ENCODE results near the gene MON1A.

The MON1A gene

DNA sequence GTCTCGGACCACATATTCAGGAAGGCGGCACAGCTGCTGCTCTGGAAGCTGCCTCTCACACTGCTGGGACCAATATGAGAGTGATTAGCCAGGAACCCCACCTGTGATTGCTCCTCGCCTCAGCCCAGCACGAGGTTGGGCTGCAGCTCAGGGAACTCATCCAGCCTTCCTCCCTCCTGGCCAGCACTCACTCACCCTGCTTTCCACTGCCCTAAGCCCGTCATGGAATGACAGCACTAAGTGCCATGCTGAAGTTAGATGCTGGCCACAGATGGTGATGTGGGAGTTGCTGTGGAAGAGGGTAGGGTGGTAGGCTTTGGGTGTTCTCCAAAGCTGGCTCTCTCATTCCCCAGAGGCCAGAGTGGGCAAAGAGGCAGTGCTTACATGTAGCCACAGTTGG is 33.3 kb downstream of the MON1A start:
- FAIRE-seq, result no peak
- no peak for DNase-seq (ENCODE audit: insufficient read length, low spot score)

DNA sequence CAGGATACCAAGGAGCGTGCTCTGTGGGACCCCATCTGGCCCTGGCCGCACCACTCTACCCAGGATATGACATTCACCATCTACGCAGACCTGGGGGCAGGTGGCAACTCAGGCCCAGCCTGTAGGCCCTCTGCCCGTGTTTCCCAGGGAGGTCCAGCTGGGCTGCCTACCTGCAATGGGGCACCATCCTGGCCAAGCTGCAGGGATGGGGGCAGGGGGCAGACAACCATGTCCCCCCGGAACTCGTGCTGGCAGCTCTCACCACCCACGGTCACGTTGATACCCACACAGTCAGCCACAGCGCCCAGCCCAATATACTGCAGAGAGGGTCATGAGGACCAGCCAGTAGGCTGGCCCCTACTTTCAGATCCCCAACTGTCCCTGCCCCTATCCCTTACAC is 33.8 kb downstream of the MON1A start:
- no peak for DNase-seq (ENCODE audit: insufficient read length, low spot score)
- FAIRE-seq, result no peak

DNA sequence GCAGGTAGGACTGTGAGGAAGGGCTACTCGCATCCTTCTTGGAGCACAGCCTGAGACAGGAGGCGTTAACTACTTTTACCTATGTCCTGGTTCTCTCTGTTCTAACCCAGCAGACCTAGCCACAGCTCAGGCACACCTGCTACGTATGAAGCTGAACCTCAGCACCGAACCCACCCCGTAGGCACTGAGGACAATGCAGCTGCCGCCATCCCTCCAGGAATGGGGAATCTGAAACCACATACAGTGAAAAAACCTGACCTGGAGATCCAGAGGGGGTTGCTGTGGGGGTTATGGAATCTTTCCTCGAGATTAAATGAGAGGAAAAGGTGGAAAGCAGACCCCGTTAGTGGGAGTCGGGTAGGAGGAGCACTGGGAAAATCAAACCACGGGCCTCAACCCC is 40.3 kb downstream of the MON1A start:
- no peak for DNase-seq (ENCODE audit: insufficient read length, low spot score)
- FAIRE-seq, result no peak

DNA sequence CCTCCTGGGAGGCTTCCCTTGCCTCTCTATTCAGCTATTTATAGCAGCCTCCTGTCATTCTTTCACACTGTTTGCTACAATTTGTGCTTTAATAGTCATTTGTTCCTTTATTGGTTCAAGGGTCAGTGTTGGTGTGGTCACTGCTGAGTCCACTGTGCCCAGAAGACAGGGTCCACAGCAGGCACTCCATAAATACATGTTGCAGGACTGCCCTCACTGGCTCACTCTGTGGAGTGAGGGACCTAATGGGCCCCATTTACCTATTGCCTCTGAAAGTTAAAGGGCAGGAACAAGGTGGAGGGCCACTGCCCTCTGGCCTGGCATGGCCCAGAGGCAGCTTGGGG is 42.7 kb downstream of the MON1A start:
- FAIRE-seq (no peak), DNase-seq (ENCODE audit: insufficient read length, low spot score) (no peak)

DNA sequence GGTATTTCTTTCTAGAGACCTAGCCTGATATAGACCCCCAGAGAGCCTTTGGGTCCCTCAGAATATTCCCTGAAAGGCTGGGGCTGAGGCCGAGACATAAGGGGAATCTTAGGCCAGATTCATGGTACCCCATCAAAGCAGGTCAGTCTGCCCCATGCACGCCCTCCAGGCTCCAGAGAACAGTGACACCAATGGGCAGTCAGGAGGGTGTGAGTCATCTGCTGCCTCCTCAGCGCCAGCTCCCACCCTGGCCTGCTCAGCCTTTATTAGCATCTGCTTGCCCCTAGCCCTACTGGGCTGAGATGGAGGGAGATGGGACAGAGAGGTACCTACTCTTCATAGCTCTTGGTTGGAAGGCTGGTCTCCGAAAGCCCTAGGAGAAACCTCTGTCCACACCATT is 45.6 kb downstream of the MON1A start:
- DNase-seq (ENCODE audit: insufficient read length, low spot score), result no peak
- FAIRE-seq, result no peak

DNA sequence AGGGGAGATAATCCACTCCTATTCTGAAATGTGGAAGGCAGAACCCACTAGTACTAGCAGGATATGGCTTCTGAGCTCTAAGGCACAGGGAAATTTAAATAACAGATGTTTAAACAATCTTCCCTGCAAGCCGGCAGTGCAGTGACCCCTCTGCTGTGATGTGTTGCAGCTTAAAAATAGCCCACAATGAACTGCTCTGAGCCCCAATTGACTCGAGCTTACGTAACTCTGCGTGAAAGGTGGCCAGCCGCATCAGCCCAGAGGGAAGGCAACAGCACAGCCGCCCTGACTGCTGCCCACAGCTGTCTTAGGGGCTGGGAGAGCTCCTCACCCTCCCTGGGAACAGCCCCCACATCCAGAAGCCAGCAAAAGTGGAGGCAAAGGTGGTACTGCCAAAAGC is 47.4 kb downstream of the MON1A start:
- DNase-seq (ENCODE audit: insufficient read length, low spot score) (no peak), FAIRE-seq (no peak)

DNA sequence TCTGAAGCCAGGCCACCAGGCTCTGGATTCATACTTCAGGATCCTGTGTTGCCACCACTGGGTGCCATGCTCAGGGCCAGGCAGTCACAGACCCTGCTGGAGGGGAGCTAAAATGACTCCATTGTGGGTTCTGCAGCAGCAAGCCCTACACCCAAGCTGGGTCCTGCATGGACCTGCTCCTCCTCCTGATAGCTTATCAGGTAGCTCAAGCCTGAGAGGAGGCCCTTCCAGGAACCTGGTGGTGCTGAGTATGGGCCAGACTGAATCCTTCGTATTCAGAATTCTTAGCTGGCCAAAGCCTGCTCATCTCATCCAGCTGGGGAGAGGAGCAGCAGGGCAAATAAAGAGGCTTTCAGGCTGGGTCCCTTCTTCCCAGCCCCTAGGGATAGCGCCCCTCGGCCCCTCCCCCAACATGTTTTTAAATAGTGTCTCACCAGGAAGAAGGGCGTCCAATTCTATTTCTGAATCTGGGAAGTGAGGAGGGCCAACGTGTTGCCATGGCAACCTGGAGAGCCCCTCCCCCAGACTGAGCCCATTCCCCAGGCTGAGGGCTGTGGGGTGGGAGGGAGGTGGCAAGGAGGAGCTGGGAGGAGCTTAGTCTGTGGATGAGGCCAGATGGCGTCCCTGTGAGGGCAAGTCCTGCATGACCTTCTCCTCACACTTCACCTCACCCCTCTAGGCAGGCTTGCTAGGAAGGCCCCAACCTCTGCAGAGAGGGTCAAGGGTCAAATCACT is 48.9 kb downstream of the MON1A start:
- FAIRE-seq (no peak), DNase-seq (ENCODE audit: insufficient read length, low spot score) (no peak)

DNA sequence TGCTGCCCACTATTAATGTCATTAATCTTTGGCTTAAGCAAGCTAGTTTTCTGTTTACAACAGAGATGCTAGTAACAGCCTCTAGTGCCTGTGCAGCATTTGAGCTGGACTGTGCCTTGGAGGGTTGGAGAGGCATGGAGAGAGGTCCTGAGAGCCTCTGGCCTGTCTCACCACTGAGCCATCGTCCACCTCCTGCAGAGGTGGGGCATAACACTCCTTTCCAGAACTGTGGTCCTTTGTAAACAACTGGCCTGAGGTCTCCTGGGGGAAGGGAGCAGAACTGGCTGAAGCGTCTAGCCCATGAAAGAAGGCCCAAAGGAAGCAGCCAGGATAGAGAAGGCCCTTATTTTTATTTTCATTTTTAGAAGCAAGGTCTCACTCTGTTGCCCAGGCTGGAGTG is 49.9 kb downstream of the MON1A start:
- FAIRE-seq (no peak), DNase-seq (ENCODE audit: insufficient read length, low spot score) (no peak)

DNA sequence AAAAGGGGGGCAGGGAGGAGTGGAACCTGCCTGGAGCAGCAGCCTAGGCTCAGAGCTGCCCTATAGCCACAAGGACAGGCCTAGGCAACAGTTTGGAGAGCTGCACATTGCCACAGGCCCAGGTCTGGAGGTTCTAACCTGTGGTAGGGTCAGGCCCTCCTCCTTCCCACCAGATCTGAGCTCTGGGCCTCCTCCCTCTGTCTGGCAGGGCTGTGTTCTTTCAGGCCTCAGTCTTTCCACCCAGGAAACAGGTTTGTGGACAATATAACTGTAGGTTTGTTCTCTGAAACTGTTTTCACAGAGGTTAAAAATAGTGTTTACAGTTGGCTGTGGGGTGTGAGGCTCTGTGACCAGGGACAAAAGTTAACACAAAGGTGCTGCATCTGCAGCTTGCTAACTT is 50.9 kb downstream of the MON1A start:
- DNase-seq (ENCODE audit: insufficient read length, low spot score), result no peak
- FAIRE-seq, result no peak

DNA sequence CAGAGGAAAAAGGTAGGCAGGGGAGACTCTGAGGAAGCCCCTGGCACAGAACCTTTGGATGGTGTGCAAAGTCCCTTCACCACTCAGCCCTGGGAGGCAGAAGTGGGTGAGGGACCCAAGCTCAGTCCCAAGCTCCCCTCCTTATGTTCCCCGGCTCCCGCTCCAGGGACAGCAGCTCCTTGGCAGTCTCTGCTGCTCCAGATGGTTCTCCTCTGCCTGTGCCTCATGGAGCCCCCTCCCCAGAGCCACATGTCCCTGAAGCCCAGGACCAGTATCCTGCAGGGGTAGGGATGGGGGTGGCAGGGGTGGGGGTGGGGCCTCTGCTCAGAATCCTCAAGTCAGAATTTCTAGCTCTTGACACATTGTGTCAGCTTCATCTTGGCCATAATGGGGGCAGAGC is 51.9 kb downstream of the MON1A start:
- FAIRE-seq (no peak), DNase-seq (ENCODE audit: insufficient read length, low spot score) (no peak)

DNA sequence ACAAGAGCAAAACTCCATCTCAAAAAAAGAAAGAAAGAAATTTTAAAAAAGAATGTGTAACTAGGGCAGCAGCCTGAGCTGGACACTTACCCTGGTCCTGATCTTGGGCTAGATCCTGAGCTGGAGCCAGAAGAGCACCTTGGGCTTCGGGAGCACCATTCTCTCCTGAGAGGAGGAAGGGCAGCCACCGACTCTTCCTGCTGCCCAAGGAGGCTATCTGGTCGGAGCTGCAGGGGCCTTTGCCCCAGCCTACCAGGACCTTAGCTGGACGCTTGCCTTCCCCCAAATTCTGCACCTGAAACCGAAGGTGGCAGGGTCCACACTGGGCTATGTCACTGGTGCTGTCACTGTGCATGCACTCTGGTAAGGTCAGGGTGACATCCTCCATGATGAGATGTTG is 53.0 kb downstream of the MON1A start:
- DNase-seq (ENCODE audit: insufficient read length, low spot score) (no peak), FAIRE-seq (no peak)

DNA sequence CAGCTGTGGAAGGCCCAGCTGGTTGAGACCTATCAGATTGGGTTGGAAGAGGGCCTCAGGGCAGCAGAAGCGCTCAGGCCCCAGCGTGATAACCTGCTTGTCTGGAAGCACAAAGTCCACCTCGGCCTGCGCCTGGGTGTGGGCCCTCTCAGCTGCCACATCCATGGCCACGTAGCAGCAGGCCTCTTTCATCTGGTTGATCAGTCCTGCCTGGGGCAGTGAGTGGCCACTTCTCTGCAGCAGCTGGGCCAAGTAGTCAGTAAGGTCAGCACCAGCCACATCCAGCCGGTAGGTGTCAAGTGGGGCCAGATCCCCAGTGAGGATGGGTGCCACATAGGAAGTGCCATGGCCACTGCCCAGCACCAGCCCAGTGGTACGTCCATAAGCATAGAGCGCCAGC is 56.0 kb downstream of the MON1A start:
- DNase-seq (ENCODE audit: insufficient read length, low spot score) (no peak), FAIRE-seq (no peak)

DNA sequence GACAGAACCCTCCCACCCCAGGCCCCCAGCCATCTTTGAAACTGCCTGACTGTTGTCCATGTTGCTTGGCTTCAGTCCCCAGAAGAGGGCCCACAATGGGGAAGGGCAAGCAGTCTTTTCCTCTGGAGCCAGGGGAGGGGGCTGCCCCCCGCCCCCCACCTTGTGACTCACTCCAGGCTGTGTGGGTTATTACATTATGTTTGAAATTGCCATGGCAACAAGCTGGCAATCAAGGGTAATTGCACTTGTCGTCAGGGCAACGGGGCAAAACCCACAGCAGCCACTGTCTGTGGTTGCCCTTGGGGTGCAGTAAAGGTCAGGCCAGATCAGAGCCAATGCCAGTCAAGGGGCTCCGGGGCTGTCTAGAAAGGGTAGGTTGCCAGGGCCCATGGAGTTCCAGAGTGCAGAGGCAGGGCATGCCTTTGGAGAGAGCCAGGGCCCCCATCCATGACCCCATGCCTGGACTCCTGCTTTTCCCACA is 56.8 kb downstream of the MON1A start:
- DNase-seq (ENCODE audit: insufficient read length, low spot score) (no peak), FAIRE-seq (no peak)

DNA sequence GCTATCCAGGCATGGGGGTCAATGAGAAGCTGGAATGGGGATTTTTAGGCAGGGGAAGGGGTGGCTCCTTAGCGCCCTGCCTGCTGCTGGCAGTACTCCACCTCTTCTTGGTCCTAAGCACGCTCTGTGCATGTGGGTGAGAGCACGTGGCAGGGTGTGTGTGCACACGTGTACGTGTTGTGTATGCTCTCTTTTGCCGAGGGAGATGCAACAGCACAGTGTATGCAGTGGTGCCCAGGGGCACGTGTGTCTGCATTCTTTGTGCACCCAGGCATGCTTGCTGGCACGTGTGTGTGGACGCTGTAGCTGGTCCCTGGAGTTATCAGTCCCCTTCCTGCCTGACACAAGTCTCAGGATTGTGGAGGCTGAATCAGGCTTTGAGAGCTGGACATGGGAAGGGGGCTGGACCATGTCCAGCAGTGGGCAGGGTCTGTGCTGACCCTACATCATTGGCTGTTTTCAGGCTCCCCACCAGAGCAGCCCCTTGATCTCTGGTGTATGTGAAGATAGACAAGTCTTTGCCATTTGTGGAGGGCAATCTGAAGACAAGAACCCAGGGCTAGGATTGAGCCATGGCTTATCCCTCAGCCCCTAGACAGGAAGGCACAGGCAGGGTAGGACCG is 58.0 kb downstream of the MON1A start:
- FAIRE-seq (no peak), DNase-seq (ENCODE audit: insufficient read length, low spot score) (no peak)

DNA sequence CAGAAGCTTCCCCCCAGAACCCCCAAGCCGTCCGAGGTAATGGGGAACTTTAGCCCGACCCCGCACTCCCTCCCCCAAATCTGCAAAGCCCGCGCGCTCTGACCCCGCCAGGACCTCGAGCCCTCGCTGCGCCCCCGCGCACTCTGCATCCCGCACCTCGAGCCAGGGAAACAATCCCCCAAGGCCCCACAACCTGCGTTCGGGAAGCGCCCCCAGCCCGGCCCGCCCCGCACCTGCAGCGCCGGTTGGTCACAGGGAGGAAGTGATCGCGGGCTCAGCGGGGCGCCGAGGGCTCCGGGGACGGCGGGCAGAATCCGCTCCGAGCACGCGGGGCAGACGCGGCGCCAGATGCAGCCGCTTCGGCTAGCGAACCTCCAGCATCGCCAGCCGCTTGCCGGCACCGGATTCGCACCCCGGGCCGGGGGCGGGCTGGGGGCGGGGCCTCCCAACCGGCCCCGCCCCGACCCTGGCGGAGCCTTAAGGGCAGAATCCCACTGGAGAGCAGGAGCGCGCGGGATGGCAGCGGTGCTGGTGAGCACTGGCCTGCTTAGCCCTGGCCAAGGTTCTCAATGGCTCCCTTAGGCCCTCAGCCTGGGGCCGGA is 60.0 kb downstream of the MON1A start, which contains the start of gene CAMKV:
CAMKV (minus strand) TSS at position 382 of the 602 bp plus-strand sequence. CDS start 7,518 bp downstream, outside the sequence.
- DNase-seq (ENCODE audit: insufficient read length, low spot score) (no peak), FAIRE-seq (no peak)

DNA sequence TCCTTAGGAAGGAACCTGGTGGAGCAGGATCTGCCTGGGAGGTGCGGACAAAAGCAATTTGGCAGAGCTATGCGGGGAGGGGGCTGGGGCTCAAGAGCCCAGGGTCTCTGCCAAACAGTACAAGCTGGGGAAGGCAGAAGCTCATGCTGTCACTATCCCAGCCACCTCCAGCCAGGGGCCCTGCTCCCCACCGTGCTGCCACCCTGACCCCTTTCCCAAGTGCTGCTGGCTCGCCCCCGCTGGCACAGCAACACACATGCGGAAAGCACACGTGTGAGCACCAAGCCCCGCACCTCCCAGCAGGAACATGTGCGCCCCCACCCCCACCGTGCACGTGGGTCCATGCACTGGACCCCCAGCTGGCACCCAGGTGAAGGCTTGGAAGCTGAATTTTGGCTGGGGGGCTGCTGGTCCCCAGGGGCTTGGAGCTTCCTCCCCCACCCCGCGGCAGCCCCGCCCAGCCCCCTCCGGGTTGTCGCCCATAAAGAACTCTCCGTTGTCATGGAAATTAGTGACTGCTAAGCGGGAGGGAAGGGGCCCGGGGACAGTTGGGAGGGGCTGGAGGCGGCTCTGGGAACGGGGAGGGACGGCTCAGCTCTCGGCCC is 60.6 kb downstream of the MON1A start:
- DNase-seq (ENCODE audit: insufficient read length, low spot score) (no peak), FAIRE-seq (no peak)

DNA sequence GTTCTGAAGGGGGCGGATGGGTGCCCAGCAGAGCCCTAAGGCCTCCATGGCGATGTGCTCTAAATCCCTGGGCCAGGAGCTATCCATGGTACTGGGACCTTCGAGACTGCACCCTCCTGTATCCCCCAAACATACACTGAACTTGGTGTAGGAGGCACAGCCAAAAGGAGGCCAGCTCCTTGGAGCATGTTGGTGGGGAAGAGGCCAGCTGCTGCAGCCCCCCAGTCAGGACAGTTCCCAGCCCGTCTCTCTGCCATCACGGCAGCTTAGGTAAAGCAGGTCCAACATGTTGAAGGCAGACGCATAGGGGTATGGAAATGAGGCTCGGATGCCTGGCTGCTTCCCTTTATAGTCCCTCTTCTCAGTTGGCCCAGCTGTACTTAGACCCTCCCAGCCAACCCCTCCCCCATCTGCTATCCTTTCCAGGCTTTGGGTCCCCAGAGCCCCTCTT is 61.7 kb downstream of the MON1A start:
- FAIRE-seq (no peak), DNase-seq (ENCODE audit: insufficient read length, low spot score) (no peak)

DNA sequence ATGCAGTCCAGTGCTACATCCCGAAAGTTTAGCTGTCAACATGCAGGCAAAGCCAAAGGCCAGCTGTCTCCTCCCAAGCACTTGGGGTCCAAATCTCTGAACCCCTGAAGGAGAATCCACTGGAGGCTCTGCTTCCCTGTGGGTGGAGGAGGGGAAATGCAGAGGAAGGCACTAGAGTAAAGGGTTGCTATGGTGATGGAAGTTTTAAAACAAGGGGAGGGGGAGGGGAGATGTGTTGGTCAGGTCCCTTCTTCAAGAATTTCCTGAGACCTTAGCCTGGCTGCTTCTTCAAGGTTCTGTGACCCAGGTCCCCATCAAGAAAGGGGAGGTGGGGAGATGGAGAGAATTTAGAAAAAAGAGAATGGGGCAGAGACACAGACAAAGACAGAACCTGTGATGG is 62.2 kb downstream of the MON1A start:
- FAIRE-seq, result no peak
- DNase-seq (ENCODE audit: insufficient read length, low spot score), result no peak

DNA sequence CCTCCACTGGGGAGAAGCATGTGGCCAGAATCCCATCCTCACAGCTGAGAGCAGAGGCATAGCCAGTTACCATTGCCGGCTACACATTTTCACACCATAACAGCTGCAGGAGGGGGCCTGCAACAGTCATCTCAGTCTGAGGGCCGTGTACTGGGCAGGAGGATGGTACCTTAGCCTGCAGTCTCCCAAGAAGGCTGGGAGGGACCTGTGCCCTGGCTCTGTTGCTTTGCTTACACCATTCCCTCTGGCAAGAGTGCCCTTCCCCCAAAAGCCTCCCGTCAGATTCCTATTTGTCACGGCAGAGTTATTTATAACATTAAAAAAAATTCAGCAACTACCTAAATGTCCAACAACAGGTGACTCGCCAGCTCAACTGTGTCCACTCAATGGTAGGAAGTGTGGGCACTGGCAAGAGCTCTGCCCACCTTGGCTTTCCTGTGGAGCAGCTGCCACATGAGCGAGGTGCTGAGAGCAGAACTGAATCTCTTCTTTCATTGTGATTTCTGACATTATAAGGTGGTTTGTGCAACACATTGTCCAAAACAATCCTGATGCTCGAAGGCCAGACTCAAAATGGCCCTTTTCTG is 64.3 kb downstream of the MON1A start:
- DNase-seq (ENCODE audit: insufficient read length, low spot score), result no peak
- no peak for FAIRE-seq

DNA sequence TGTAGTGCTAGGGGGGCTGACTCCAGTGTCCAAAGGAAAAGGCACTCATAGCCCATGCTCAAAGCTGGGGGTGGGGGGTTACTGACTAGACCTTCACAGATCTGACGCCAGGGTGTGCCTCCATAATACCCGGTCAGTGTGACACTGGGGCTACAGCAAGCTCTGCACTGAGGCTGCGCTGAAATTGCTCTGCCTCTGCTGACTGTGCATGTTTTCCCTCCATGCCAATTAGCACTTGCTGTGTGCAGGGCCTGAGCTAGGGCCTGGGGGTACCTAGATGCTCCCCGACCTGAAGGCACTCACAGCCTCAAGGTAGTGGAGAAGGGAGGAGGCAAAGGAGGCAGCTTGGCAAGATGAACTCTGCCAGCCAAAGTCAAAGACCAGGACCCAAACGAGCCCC is 65.1 kb downstream of the MON1A start:
- DNase-seq (ENCODE audit: insufficient read length, low spot score), result no peak
- no peak for FAIRE-seq

DNA sequence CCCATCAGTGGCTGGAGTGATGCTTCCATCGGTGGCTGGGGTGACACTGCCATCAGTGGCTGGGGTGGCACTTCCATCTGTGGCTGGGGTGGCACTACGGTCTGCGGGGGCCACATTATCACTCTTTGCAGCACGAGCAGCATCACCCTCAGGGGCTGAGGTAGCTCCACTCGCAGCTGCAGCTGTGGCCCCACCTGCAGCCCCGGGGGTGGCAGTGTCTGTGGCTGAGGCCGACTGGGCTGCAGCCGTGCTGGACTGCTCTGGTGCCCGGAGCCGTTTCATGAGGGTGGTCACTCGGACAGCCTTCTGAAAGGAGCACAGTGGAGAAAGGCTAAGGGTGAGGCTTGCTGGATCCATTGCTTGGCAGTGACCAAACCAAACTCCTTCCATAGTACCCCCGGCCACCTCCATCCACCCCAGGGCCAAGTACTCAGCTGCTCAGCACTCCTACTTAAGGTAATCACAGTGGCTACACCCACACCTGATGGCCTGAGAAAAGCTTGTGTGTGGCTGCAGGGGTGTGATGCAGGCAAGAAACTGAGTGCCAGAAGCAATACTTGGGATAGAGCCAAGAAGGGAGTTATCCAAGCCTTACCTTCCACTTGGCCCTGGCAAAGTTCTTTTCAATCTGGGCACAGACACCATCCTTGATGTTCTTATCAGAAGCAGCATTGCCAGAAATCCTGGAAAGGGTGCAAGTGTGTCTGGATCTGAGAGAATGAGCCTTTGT is 69.9 kb downstream of the MON1A start:
- DNase-seq (ENCODE audit: insufficient read length, low spot score) (no peak), FAIRE-seq (no peak)

Measured in GM19239 (cell line).